GM21825 (cell line): Measurements from ENCODE around the gene LRRC27.

Experiments
- ATAC-seq: cut with Tn5 transposase; IDR thresholded peaks from one replicate; pipeline ENCODE4 v1.9.1; 2021; ENCODE audit warnings: mild to moderate bottlenecking, moderate library complexity; ENCODE audit not compliant: unreplicated experiment

The LRRC27 gene

GRCh38 chr10:132399117-132400035, 67.4 kb downstream of the LRRC27 start:
- no peak for ATAC-seq

- ATAC-seq: no peak
Measured at GRCh38 chr10:132400041-132400546, 68.1 kb downstream of the LRRC27 start.

DNA sequence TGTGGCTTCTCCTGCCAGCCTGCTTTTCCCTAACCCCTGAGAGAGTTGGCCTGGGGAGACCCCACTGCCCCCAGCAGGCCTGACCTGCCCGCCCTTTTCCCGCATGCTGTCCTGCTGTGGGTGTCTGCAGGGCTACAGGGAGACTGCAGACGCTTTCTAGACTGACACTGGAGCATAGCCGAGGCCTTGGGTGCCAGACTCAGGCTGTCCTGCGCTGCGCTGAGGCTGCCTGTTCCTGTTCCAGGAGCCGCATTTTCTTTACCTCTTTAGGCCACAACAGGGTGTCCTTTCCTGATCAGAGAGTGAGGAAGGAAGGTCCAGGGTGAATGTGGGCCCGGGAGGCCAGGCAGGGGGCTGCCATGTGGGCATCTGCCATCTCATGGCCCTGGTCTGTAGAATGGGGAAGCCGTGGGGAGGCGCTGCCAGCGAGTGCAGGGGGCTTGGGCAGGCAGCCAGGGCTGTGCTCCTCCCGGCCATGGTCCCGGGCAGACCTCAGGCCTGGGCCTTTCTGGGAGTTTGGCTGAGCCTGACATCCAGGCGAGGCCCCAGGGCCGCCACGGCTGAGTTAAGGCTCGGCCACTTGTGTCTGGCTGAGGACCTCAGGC, 68.7 kb downstream of the LRRC27 start:
- ATAC-seq: no peak

DNA sequence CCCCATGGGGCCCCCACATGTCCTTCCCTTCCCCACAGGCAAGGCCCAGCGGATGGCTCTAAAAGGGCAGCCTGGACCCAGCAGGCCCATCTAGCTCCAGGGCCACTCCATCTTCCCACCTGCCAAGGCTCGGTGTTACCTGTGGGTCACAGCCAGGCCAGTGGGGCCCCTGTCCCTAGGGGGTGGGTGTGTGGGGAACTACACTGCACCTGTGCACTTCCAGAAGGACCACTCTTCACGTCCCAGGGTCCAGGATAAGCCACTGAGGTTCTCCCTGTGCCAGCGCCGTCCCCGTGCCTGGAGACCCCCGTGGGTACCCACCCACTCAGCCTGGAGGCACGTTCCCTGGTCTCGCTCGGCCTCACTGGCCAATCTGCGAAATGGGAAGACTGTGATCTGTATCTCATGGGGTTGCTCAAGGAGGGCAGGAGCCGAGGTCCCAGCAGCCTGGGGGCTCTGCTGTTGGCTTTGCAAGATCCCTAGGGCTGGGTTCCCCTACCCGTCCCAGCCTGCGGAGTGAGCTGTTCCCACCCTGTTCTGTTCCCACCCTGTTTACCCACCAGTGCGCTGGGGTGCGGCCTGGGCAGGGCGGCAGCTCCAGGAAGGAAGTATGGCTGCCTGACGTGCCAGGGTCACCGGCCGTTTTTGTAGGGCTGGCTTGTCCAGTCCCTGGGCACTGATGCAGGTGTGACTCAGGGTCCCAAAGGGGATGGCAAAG, 69.6 kb downstream of the LRRC27 start:
- ATAC-seq: no peak

- ATAC-seq: no peak
Measured at GRCh38 chr10:132402781-132403241, 70.8 kb downstream of the LRRC27 start.

- ATAC-seq: no peak
Measured at GRCh38 chr10:132403511-132404168, 71.6 kb downstream of the LRRC27 start.

GRCh38 chr10:132404169-132404880, 72.3 kb downstream of the LRRC27 start:
- no peak for ATAC-seq

DNA sequence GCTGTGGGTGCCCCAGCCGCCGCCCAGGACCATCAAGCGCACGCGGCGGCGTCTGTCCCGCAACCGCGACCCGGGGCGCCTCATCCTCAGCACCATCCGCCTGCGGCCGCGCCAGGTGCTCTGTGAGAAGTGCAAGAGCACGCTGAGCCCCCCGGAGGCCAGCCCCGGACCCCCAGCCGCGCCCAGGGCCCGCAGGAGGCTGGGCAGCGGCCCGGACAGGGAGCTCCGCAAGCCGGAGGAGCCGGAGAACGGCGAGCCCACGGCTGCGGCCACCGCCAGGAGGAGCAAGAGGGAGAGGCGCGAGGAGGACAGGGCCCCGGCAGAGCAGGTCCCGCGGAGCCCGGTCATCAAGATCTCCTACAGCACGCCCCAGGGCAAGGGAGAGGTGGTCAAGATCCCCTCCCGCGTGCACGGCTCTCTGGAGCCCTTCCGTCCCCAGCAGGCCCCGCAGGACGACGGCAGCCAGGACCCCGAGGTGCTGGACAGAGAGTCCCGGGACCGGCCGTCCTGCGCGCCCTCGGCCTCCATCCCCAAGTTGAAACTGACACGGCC, 73.0 kb downstream of the LRRC27 start:
- ATAC-seq: no peak

DNA sequence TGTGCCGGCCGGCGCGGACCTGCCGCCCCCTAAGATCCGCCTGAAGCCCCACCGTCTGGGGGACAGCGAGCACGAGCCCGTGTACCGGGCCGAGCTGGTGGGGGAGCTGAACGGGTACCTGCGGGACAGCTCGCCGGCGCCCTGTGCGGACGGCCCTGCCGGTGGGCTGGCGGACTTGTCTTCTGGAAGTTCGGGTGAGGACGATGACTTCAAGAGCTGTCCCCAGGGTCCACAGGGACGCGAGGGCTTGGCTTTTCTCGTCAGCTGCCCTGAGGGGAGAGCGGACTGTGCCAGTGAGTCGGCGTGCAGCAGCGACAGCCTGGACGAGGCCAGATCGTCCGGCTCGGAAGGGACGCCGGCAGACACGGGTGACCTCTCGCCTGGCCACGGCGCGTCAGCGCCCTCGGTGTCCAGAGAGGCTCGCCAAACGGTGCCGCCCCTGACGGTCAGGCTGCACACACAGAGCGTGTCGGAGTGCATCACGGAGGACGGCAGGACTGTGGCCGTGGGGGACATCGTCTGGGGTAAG, 73.5 kb downstream of the LRRC27 start:
- no peak for ATAC-seq

- no peak for ATAC-seq
Measured at GRCh38 chr10:132406181-132406580, 74.2 kb downstream of the LRRC27 start.

DNA sequence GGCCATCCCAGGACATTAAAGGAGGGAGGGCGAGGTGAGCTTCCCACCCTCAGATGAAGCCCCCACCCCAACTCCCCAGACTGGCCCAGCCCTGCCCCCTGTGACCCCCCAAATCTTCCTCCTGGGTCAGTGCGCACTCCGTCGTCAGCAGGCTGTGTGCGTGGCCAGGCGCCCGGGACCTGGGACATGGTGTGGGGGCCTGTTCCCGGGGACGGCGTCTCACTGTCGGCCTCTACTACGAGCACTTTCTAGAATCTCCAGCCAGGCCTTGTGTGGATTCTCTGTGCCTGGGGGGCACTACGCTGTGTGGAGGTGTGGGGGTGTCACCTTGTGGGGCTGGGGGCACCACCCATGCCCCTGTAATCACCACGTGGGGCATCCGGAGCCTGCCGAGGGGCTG, 74.8 kb downstream of the LRRC27 start:
- ATAC-seq: no peak

DNA sequence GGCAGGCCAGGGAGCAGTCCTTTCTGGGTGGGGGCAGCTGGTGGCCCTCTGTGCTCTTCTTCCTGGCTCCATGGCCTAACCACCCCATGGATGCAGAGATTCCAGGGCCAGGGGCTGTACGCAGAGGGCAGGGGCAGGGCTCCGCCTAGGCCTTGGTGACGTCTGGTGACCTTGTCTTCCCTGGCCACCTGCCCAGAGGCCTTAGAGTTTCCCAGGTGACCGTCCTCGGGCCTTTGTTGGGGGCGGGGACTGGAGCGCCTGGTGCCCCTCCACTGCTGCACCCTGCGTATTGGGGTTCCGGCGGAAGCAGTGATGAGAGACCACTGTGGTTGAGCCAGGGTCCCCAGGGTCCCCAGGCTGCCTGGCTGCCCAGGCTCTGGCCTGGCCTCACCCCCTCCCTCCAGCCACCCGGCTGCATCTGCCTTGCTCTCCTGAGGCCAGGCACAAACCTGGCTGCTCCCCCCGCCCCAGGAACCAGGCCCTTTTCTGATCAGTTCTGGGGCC, 75.3 kb downstream of the LRRC27 start:
- ATAC-seq: no peak

- no peak for ATAC-seq
Measured at GRCh38 chr10:132407846-132408278, 75.9 kb downstream of the LRRC27 start.

DNA sequence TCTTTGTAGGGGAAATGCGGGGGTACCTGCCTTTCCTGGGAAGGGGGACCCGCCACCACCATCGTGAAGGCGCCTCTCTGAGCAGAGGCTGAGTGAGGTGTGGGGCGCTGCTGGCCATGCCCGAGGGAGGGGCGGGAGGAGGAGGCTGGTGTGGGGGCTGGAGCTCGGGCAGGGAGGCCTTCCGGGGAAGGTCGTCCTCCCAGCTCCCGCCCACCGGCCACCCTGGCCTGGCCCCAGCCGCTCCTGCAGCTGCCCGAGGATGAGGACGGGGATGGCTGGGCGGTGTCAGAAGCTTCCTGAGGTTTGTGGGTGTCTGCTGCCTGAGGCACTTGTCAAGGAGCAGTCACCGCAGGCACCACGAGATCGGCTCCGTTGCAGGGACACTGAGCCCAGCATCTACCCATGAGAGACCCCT, 76.4 kb downstream of the LRRC27 start:
- ATAC-seq: no peak

- ATAC-seq: no peak
Measured at GRCh38 chr10:132408823-132409666, 77.1 kb downstream of the LRRC27 start.

DNA sequence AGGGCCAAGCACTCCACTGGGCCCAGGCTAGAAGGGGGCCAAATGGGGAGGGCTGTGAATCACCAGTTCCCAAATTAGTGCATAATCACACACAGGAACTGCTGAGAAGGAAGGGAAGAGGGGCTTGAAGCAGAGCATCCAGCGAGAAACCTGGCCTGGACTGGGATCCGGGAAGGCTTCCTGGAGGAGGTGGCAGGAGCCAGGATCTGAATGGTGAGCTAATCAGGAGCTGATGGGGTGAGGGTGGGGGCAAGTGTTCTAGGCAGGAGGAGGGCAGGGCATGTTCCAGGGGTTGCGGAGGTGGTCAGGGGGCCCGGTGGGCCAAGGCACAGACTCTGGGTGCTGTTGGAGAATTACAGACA, 77.7 kb downstream of the LRRC27 start:
- ATAC-seq: no peak

GRCh38 chr10:132410056-132410778, 78.2 kb downstream of the LRRC27 start:
- ATAC-seq: no peak
